Stimulated activated naive CD8-positive, alpha-beta T cell treated with anti-CD3 and anti-CD28 coated beads, Interleukin-15, Interleukin-2, amounts not matched to agents 100 ng/mL and 50 ng/mL, for 24 hours (primary cell): ENCODE data around the gene VENTX.

Experiments
- H3K27ac Mint-ChIP-seq: one replicate; pipeline ENCODE4 v1.8.0; 2021; ENCODE audit warnings: mild to moderate bottlenecking, mixed read lengths
- H3K27me3 Mint-ChIP-seq: one replicate; pipeline ENCODE4 v1.8.0; 2021; ENCODE audit warnings: mixed read lengths
- H3K36me3 Mint-ChIP-seq: one replicate; pipeline ENCODE4 v1.8.0; 2021; ENCODE audit warnings: low read depth, mixed read lengths
- H3K4me1 Mint-ChIP-seq: one replicate; pipeline ENCODE4 v1.8.0; 2021; ENCODE audit warnings: low read depth, mixed read lengths
- H3K4me3 Mint-ChIP-seq: one replicate; pipeline ENCODE4 v1.8.0; 2021; ENCODE audit warnings: mild to moderate bottlenecking, mixed read lengths
- H3K9me3 Mint-ChIP-seq: one replicate; pipeline ENCODE4 v1.8.0; 2021; ENCODE audit warnings: mixed read lengths

VENTX gene

DNA sequence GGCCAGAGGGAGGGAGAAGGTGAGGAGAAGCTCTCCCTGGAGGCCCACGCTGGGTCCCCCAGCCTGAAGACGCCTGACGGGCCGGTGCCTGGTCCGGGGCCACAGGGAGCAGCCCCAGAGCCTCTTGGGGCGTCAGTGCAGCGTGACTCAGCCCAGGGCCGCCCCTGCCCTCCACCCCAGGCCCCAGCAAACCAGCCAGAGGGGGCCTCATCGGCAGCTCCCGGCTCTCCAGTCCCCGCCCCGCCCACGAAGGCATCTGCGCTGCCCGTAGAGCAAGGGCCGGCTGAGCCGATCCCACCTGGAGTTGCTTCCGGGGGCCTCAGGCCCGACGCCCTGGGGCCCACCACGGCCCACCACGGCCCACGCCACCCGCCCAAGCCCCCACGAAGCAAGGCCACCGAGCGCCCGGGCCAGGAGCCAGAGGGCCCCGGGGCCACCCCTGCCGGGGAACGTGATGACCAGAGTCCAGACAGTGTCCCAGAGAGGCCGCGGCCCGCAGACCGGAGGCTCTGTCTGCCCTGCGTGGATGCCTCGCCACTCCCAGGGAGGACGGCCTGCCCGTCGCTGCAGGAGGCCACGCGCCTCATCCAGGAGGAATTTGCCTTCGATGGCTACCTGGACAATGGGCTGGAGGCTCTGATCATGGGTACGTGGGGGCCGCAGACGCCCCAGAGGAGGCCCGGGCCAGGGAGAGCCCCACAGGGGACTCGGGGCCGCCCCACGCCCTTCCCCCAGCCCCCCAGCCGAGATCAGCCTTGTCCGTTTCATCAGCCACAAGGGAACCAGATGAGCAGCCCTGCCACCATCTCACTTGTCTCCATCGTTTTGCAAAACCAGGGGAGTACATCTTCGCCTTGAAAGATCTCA, 38.8 kb upstream of the VENTX start:
- Mint-ChIP-seq H3K27me3 (no peaks in the 10 kb centered on the region), H3K4me3 (no peak overlapping the region), H3K9me3 (no peaks in the 10 kb centered on the region), H3K36me3 (no peaks in the 10 kb centered on the region), H3K4me1 (no peaks in the 10 kb centered on the region), H3K27ac (no peak overlapping the region)

DNA sequence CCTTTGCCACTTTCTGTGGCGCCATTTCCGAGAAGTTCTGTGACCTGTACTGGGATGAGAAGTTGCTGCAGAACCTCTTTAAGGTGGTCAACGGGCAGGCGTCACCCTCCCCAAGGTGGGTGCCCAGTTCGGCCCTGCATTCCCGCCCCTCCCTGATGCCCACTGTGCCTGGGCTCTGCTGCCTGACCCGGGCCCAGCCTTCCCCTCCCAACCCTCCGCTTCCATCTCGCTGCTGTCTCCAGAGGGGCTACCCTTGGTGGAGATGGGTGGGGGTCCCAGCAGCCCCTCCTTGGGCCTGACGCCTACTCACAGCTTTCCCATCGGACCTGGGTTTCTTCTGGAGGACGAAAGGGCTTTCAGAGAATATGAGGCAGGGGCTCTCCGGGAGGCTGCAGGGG, 38.2 kb upstream of the VENTX start:
- Mint-ChIP-seq H3K27me3 (no peaks in the 10 kb centered on the region), H3K9me3 (no peaks in the 10 kb centered on the region), H3K4me3 (no peak overlapping the region), H3K36me3 (no peaks in the 10 kb centered on the region), H3K4me1 (no peaks in the 10 kb centered on the region), H3K27ac (no peak overlapping the region)

DNA sequence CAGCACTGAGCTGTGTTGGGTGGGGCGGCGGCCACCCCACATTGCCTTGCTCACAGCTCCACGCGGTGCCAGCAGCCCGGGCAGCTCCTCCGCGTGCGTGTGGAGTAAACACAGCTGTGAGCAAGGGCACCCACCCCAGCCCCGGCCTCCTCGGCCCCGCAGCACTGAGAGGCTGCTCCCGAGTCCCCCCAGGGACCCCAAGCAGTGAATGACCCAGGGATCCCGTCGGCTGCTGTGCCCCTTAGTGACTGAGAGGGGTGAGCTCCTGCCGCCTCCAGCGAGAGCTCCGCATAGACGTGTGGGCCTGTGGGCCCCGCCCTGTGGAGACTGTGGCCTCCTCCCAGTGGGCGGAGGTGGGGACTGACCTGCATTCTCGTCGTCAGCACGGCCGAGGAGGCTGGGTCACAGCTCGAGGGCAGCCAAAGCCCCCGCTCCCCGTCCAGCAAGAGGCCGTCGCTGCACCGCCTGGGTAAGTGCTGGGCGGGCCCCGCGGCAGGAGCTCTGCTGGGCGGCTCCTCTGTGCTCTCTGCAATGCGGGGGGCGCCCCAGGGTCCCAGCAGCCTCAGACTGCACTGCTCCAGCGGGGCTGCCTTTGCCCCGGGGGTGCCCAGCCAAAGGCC, 37.6 kb upstream of the VENTX start:
- H3K9me3 Mint-ChIP-seq: no peaks in the 10 kb centered on the region
- no peaks in the 10 kb centered on the region for H3K27me3 Mint-ChIP-seq

DNA sequence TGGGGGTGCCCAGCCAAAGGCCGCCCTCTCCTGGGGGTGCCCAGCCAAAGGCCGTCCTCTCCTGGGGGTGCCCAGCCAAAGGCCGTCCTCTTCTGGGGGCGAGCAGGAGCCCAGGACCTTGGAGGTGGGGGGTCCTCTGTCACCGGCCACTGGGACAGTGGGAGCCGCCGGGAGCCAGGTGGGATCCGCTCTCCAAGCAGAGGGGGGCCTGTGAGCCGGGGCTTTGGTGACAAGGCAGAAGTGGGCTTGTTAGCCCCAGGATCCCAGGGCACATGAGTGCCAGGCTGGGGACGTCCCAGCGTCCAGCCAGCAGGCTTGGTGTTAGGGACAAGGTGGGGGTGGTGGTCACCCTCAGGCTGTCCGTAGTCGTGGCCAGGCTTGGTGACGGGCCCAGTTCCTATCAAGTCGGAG, 37.0 kb upstream of the VENTX start:
- H3K27me3 Mint-ChIP-seq: no peaks in the 10 kb centered on the region
- no peaks in the 10 kb centered on the region for H3K36me3 Mint-ChIP-seq
- H3K27ac Mint-ChIP-seq: no peak overlapping the region
- no peak overlapping the region for H3K4me3 Mint-ChIP-seq
- H3K4me1 Mint-ChIP-seq: no peaks in the 10 kb centered on the region
- H3K9me3 Mint-ChIP-seq: no peaks in the 10 kb centered on the region

More for the DNA sequence above, 37.6 kb upstream of the VENTX start:
- no peaks in the 10 kb centered on the region for H3K4me1 Mint-ChIP-seq
- H3K27ac Mint-ChIP-seq: no peak overlapping the region
- H3K4me3 Mint-ChIP-seq: no peak overlapping the region
- no peaks in the 10 kb centered on the region for H3K36me3 Mint-ChIP-seq

DNA sequence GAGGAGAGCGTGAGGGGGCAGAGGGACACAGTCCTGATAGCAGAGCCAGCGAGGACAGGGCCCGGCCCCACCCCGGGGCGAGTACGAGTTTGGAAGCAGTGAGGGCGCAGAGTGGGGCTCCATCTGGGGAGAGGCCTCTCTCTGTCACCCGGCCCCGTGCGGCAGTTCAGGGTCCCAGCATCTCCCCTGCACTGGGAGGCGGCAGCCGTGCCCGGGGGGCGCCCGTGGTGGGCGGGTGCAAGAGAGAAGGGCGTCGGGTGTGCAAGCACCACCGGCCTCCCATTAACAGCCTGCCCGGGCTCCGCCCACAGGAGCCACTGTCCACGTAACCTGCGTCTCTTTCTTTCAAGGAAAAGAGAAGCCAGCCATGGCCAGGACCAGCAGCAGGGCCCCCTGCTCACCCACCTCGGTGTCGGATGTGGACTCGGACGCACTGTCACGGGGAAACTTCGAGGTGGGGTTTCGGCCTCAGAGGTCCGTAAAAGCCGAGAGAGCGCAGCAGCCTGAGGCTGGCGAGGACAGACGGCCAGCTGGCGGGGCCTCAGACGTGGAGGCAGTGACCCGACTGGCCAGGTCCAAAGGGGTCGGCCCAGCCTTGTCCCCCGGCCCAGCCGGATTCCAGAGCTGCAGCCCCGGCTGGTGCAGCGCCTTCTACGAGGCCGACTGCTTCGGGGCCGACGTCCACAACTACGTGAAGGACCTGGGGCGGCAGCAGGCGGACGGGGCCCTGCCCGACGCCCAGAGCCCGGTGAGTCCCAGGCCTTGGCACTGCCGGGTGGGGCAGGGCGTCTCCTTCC, 36.3 kb upstream of the VENTX start:
- Mint-ChIP-seq H3K4me1 (no peaks in the 10 kb centered on the region), H3K27ac (no peak overlapping the region), H3K4me3 (no peak overlapping the region), H3K27me3 (no peaks in the 10 kb centered on the region), H3K36me3 (no peaks in the 10 kb centered on the region), H3K9me3 (no peaks in the 10 kb centered on the region)

DNA sequence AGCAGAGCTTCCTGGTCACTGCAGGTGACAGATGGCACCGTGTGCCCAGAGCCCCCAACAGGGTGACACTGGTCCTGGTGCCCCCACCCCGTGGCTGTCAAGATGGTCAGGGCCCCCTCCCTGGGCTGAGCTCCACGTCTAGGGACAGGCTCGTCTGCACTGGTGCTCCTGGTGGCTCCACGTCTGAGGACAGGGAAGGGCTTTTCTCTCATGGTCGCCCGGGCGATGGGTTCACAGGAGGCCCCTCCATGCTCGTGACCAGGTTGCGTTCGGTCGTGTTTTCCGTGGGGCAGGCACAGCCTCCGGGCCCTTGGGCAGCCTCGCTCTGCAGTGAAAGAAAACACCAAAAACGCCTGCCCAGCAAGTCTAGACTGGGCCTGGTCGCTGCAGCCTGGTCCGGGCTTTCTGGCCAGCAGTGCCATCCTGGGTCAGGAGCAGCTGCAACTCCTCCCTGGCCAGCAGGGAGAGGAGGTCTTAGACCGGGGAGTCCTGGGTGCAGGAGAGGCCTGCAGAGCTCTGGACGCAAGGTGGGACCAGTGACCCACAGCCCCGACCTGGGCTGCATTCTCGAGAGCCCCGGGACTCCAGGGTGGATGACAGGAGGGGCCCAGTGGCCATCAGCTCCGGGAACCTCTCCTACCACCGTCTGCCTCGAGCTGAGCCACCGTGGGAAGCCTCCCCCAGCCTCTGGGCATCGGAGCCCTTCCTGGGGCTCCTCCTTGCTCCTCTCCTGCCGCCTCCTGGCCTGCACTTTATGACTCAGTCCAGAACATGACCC, 35.5 kb upstream of the VENTX start:
- Mint-ChIP-seq H3K36me3 (no peaks in the 10 kb centered on the region), H3K9me3 (no peaks in the 10 kb centered on the region), H3K27me3 (no peaks in the 10 kb centered on the region), H3K27ac (no peak overlapping the region), H3K4me1 (no peaks in the 10 kb centered on the region), H3K4me3 (no peak overlapping the region)

DNA sequence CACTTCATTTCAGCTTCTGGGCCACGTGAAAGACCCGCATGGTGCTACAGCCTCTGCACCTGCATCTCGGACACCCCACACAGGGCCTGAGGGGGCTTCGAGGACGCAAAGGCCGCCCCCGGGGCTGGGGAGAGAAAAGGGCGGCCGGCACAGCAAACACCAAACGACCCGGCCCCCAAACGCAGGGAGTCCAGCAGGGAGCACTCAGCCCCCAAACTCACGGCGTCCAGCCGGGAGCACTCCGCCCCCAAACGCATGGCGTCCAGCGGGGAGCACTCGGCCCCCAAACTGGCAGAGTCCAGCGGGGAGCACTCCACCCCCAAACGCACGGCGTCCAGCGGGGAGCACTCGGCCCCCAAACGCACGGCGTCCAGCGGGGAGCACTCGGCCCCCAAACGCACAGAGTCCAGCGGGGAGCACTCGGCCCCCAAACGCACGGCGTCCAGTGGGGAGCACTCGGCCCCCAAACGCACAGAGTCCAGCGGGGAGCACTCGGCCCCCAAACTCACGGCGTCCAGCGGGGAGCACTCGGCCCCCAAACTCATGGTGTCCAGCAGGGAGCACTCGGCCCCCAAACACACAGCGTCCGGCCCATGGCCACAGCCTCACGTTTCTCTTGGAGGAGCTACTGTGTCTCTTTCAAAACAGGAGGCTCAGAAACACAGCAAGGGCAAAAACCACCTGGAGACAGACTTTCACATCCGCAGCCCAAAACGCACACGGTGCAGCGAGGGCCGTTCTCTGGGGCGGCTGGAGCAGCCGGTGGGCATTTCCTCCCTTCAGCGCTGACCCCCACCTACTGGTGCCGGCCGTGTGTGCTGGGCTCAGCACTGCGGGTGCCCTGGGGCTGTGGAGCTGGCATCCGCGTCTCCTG, 34.6 kb upstream of the VENTX start:
- no peaks in the 10 kb centered on the region for H3K9me3 Mint-ChIP-seq
- H3K36me3 Mint-ChIP-seq: no peaks in the 10 kb centered on the region
- H3K4me1 Mint-ChIP-seq: no peaks in the 10 kb centered on the region

DNA sequence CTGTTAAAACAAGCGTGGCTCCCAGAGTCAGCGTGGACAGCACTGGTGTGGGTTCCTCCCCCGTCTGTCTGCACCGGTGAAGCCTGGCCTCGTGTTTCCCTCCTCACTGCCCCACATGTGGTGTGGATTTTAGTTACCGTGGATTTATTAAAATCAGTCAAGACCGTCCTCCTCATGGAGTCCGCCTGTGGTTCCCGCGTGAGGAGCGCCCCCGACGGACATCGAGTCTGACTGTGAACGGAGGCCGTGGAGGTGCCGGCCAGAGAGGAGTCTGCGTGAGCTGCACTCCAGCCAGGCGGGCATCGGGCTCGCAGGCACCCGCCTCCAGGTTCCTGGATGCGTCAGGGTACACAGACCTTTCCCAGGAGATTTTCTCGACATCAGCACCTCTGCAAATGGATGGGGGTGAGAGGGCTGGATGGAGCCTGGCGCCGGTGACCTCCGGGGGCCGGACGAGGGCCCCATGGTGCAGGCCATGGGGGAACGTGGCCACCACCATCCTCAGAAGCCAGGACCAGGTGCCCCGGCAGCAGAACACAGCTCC, 33.9 kb upstream of the VENTX start:
- no peaks in the 10 kb centered on the region for H3K36me3 Mint-ChIP-seq
- no peaks in the 10 kb centered on the region for H3K27me3 Mint-ChIP-seq
- H3K9me3 Mint-ChIP-seq: no peaks in the 10 kb centered on the region
- H3K4me3 Mint-ChIP-seq: no peak overlapping the region
- no peaks in the 10 kb centered on the region for H3K4me1 Mint-ChIP-seq
- H3K27ac Mint-ChIP-seq: no peak overlapping the region

More for the DNA sequence above, 34.6 kb upstream of the VENTX start:
- H3K27me3 Mint-ChIP-seq: no peaks in the 10 kb centered on the region
- no peak overlapping the region for H3K27ac Mint-ChIP-seq
- H3K4me3 Mint-ChIP-seq: no peak overlapping the region

DNA sequence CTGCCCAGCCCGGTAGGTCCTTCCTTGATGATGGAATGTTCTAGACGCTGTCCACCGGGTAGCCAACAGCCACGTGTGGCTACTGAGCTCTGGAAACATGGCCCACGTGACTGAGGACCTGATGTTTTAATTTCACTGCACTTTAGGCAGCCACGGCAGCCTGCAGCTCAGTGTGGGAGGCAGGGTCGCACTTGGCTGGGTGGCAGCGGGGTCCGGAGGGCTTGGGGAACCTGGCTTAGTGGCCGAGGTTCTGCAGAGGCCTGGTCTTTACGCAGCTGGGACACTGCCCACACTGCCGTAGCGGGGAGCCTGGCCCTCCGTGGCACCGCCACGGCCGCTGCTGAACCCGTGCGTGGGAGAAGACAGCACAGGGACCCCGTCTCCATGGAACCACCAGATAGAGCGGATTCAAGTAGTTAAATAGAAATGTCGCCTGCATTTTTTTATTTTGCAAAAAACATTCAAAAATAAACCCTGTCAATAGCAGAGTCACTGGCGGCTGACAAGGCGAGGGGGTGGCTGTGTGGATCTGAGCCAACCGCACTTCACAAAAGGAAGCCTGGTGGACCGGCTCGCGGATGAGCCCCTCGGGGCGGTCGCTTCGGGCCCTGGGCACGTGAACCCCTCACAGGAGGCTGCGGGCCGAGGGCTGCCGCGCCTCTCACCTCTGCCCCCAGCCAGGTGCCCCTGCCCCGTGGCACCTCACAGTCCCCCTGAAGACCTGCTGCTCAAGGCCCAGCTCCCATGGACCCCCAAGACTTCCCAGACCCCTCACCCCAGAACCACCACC, 33.2 kb upstream of the VENTX start:
- no peaks in the 10 kb centered on the region for H3K27me3 Mint-ChIP-seq
- H3K4me3 Mint-ChIP-seq: no peak overlapping the region
- no peak overlapping the region for H3K27ac Mint-ChIP-seq
- H3K9me3 Mint-ChIP-seq: no peaks in the 10 kb centered on the region
- no peaks in the 10 kb centered on the region for H3K36me3 Mint-ChIP-seq
- H3K4me1 Mint-ChIP-seq: no peaks in the 10 kb centered on the region

DNA sequence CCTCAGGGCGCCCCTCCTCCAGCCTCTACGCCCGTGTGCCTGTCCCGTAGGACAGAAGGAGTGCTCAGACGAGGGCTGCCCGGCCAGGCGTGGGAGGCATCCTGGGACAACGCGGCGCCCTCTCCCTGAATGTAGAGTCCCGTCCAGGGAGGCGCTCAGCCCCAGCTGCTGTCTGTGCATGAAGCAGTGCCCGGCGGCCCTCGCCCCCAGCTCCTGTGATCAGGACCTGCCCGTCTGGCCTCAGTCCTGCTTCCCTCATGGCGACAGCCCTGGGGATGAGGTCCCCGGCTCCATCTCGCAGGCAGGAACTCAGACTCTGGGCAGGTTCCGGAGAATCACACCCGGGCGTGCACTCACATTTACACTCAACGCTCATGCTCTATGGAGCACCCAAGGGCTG, 32.5 kb upstream of the VENTX start:
- no peaks in the 10 kb centered on the region for H3K36me3 Mint-ChIP-seq
- no peak overlapping the region for H3K27ac Mint-ChIP-seq
- no peaks in the 10 kb centered on the region for H3K9me3 Mint-ChIP-seq
- no peaks in the 10 kb centered on the region for H3K4me1 Mint-ChIP-seq
- H3K27me3 Mint-ChIP-seq: no peaks in the 10 kb centered on the region
- H3K4me3 Mint-ChIP-seq: no peak overlapping the region

DNA sequence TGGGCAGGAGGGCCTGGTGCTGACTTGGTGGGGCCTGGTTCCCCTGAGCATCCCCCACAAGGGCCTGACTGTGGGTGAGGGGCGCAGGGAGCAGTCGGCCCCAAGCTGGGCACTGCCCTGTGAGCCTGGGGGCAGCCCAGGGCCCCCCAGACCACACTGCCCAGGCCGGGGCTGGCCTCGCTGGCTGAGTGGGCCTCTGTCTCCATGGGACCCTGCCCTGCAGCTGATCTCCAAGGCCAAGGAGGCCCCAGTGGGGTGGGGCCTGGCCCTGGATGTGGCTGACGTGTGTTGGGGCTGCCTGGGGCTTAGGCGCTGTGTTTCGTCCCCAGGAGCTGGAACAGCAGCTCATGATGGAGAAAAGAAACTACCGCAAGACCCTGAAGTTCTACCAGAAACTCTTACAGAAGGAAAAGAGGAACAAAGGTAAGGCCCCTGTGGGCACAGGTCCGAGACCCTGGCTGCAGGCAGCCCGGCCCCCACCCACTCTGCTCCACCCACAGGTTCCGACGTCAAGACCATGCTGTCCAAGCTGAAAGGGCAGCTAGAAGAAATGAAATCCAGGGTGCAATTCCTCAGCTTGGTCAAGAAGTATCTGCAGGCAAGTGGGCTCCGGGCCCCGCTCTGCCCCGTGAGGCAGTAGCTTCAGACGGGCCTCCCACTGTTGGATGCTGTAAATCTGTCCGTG, 31.2 kb upstream of the VENTX start:
- H3K4me1 Mint-ChIP-seq: no peaks in the 10 kb centered on the region
- no peaks in the 10 kb centered on the region for H3K27me3 Mint-ChIP-seq
- no peak overlapping the region for H3K4me3 Mint-ChIP-seq
- no peak overlapping the region for H3K27ac Mint-ChIP-seq
- H3K9me3 Mint-ChIP-seq: no peaks in the 10 kb centered on the region
- H3K36me3 Mint-ChIP-seq: no peaks in the 10 kb centered on the region

DNA sequence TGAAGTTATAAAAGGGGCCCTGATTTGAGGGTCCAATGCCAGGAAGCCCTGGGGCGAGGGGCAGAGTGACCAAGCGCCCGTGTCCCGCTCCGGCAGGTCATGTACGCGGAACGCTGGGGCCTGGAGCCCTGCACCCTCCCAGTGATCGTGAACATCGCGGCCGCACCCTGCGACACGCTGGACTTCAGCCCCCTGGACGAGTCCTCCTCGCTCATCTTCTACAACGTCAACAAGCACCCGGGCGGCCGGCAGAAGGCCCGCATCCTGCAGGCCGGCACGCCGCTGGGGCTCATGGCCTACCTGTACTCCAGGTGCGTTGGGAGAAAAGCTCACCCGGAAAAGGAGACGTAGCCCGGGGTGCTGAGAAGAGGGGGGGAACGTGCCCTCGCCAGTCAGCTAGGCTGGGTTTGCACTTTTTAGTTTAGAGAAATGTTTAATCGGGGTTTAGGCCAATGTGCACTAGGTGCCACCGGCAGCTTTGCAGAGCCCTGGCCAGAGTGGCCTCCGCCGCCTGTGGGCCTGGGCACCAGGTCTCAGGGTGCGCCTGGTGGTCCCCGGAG, 30.5 kb upstream of the VENTX start:
- Mint-ChIP-seq H3K36me3 (no peaks in the 10 kb centered on the region), H3K27ac (no peak overlapping the region), H3K27me3 (no peaks in the 10 kb centered on the region), H3K4me1 (no peaks in the 10 kb centered on the region), H3K9me3 (no peaks in the 10 kb centered on the region), H3K4me3 (no peak overlapping the region)
